B cell (primary cell): ENCODE data around the gene LRP1. TPM values are rescaled to one million over a fixed set of nuclear protein-coding genes. Genes with fewer than 3 reads are reported as not detected.
A peak's percentile ranks its signal among the peaks of the same experiment; 100 is the strongest.

Experiments used
- ATAC-seq: fragments of 200-7000 bp; cut with Tn5 transposase; one replicate; pipeline ENCODE4 v1.10.0; 2021; ENCODE audit warnings: low read depth, mild to moderate bottlenecking, moderate number of reproducible peaks, moderate library complexity
- CTCF ChIA-PET: fragments of 350-600 bp; sonication (Branson Sonifier 250); formaldehyde crosslinking; loops from one replicate; lab custom pipeline; 2021; ENCODE audit warnings: antibody characterized with exemption, inconsistent platforms; lab: Charles Lee
- POLR2A ChIA-PET: fragments of 350-600 bp; sonication (Branson Sonifier 250); formaldehyde crosslinking; loops from one replicate; lab custom pipeline; 2021; ENCODE audit warnings: antibody characterized with exemption; lab: Charles Lee
- DNase-seq: peaks from one replicate; pipeline ENCODE4 v3.0.0; 2013
- H2AFZ ChIP-seq: 2 replicates; pipeline ENCODE4 v1.6.1; 2012; ENCODE audit warnings: mild to moderate bottlenecking, low read depth, low read length; ENCODE audit not compliant: insufficient read depth, poor library complexity, severe bottlenecking
- H3K27ac ChIP-seq, 2 donors: 1 replicate in 1 of 2; 2 replicates in 1 of 2; pipeline ENCODE4 v1.5.1; 2012 to 2013; ENCODE audit warnings: low read length in 2 of 2, mild to moderate bottlenecking in 2 of 2, moderate library complexity in 1 of 2
- H3K27me3 ChIP-seq, 4 experiments: fragments of 200-600 bp in 1 of 4; sonication (generic) in 1 of 4; replicated peaks in 1 of 4; 1 replicate in 2 of 4; 2 replicates in 2 of 4; pipeline versions ENCODE4 v1.6.1 to v1.7.0; 2013 to 2016; ENCODE audit warnings: low read length in 3 of 4, mild to moderate bottlenecking in 2 of 4, mixed read lengths in 1 of 4, moderate library complexity in 1 of 4; ENCODE audit not compliant: insufficient read depth in 4 of 4, control insufficient read depth in 3 of 4; ENCODE audit errors: control extremely low read depth in 1 of 4
- H3K36me3 ChIP-seq, 2 experiments: replicated peaks in 1 of 2; 1 replicate in 1 of 2; 2 replicates in 1 of 2; pipeline versions ENCODE4 v1.6.1 to v1.7.1; 2013; ENCODE audit warnings: low read length in 1 of 2; ENCODE audit not compliant: insufficient read depth in 2 of 2, control insufficient read depth in 1 of 2; ENCODE audit errors: control extremely low read depth in 1 of 2, extremely low read depth in 1 of 2
- H3K4me1 ChIP-seq, 2 donors: fragments of 200-600 bp in 1 of 2; sonication (generic) in 1 of 2; 1 replicate in 1 of 2; 2 replicates in 1 of 2; pipeline versions ENCODE4 v1.5.1 to v1.6.1; 2013 to 2017; ENCODE audit warnings: low read length in 2 of 2; ENCODE audit not compliant: control insufficient read depth in 2 of 2, insufficient read depth in 2 of 2
- H3K4me2 ChIP-seq: replicated peaks from 2 replicates; pipeline ENCODE3; 2012; ENCODE audit warnings: mild to moderate bottlenecking, low read depth, low read length; ENCODE audit not compliant: poor library complexity, severe bottlenecking
- H3K4me3 ChIP-seq, 5 experiments: fragments of 200-600 bp in 1 of 5; sonication (generic) in 1 of 5; 1 replicate in 3 of 5; 2 replicates in 2 of 5; pipeline versions ENCODE4 v1.5.1 to v1.7.0; 2011 to 2016; ENCODE audit warnings: low read length in 4 of 5, mild to moderate bottlenecking in 4 of 5, low read depth in 2 of 5, control low read depth in 1 of 5, moderate library complexity in 1 of 5; ENCODE audit not compliant: insufficient read depth in 1 of 5; ENCODE audit errors: control extremely low read depth in 1 of 5, extremely low read depth in 1 of 5
- H3K79me2 ChIP-seq: fragments of 200-600 bp; sonication (generic); one replicate; pipeline ENCODE4 v1.6.0; 2016; ENCODE audit warnings: low read length; ENCODE audit not compliant: control insufficient read depth, insufficient read depth
- H3K9ac ChIP-seq: fragments of 200-600 bp; sonication (generic); 2 replicates; pipeline ENCODE4 v1.6.1; 2017; ENCODE audit warnings: mild to moderate bottlenecking, low read length, moderate library complexity
- H3K9me3 ChIP-seq, 3 donors: one replicate each; pipeline versions ENCODE4 v1.6.1 to v1.7.1; 2013; ENCODE audit warnings: low read length in 2 of 3; ENCODE audit not compliant: control insufficient read depth in 2 of 3, insufficient read depth in 1 of 3; ENCODE audit errors: control extremely low read depth in 1 of 3
- H4K20me1 ChIP-seq: 2 replicates; pipeline ENCODE4 v1.6.0; 2012; ENCODE audit warnings: mild to moderate bottlenecking, low read length; ENCODE audit not compliant: insufficient read depth, control insufficient read depth, poor library complexity, severe bottlenecking
- H3K27ac Mint-ChIP-seq: one replicate; pipeline ENCODE4 v1.8.0; 2021; ENCODE audit warnings: mixed read lengths
- H3K27me3 Mint-ChIP-seq: one replicate; pipeline ENCODE4 v1.8.0; 2021; ENCODE audit warnings: mixed read lengths
- H3K4me1 Mint-ChIP-seq: one replicate; pipeline ENCODE4 v1.8.0; 2021; ENCODE audit warnings: mixed read lengths
- H3K4me3 Mint-ChIP-seq: one replicate; pipeline ENCODE4 v1.8.0; 2021; ENCODE audit warnings: mixed read lengths
- H3K9me3 Mint-ChIP-seq: one replicate; pipeline ENCODE4 v1.8.0; 2022; ENCODE audit warnings: mixed read lengths; ENCODE audit not compliant: insufficient read depth
- CTCF ChIP-seq: fragments of 200-600 bp; IDR thresholded peaks from one replicate; pipeline ENCODE4 v1.8.0; 2022; ENCODE audit warnings: antibody characterized with exemption, mild to moderate bottlenecking
- EZH2 ChIP-seq: IDR thresholded peaks from 2 replicates; pipeline ENCODE4 v1.6.1; 2012; ENCODE audit warnings: borderline replicate concordance, low read depth, mild to moderate bottlenecking, moderate library complexity, low read length; ENCODE audit not compliant: insufficient read depth, poor library complexity, severe bottlenecking
- WGBS: methylation state at CpG from one replicate; pipeline ENCODE4 v1.1.5; 2013; ENCODE audit warnings: missing lambda C conversion rate; ENCODE audit not compliant: insufficient coverage; 5-methylcytosine and 5-hydroxymethylcytosine counted together
- intact Hi-C: fragments of 100-400 bp; cut with micrococcal nuclease; formaldehyde crosslinking; loops from one replicate; pipeline ENCODE4 v1.10.0; 2022
- polyA plus RNA-seq: library from polyadenylated mRNA; depleted of rRNA; stranded (reverse); fragments of >200 nt; gene quantifications from 2 replicates; pipeline ENCODE4 v1.2.3, GENCODE V29; 2012
- total RNA-seq, 2 donors: library from RNA; stranded (reverse); fragments of 120-200 nt in 1 of 2; gene quantifications; 1 replicate in 1 of 2; 2 replicates in 1 of 2; pipeline versions ENCODE4 v1.2.3 to v1.2.4, GENCODE V29; 2013 to 2022

The LRP1 gene
- total and polyA plus RNA-seq, 2 donors (not counting 1 experiment from before 2014, with no cell fraction given) = 2.0 to 4.1 TPM

- ChIA-PET CTCF (interaction anchor here (0.6 to 31.1 kb wide), 6 partner anchors 10 to 850 kb away, joined by 3 to 838 read pairs (median 6); partner anchors contain the start of genes NXPH4 and OS9), POLR2A (interaction anchor here (0.9 to 5.2 kb wide), 5 partner anchors 10 to 105 kb away, joined by 3 to 28 read pairs (median 8); partner anchors contain the start of gene NXPH4)
- Histone ChIP-seq H3K9ac (peak overlapping the region; percentile 82), H4K20me1 (peaks cover 15% of the 10 kb centered on the region), H3K79me2 (peaks cover 36% of the 10 kb centered on the region), H2AFZ (peak overlapping the region; percentile 64), H3K27ac (peak overlapping the region; percentile 20 to 80), H3K36me3 (peaks cover 0 to 34% of the 10 kb centered on the region in 2 experiments), H3K4me1 (peaks cover 63 to 78% of the 10 kb centered on the region in 2 donors), H3K4me3 (peak overlapping the region; percentile 73 to 94 (median 89)), H3K4me2 (peak overlapping the region; percentile 86), H3K9me3 (peaks cover 0 to 19% (median 0%) of the 10 kb centered on the region in 3 donors), H3K27me3 (peaks cover 0 to 33% (median 13%) of the 10 kb centered on the region in 4 experiments)
- intact Hi-C loops = loop anchor here (1.0 to 5.0 kb wide), 3 partner anchors 10 to 152 kb away; partner anchors contain the start of genes NEMP1 and NXPH4
- no peaks in the 10 kb centered on the region for H3K9me3 Mint-ChIP-seq
- H3K4me1 Mint-ChIP-seq = peaks cover 80% of the 10 kb centered on the region
- ATAC-seq = no peak
- H3K27ac Mint-ChIP-seq = peak overlapping the region; percentile 97
- H3K27me3 Mint-ChIP-seq = peaks cover 10% of the 10 kb centered on the region
- TF ChIP-seq CTCF (no peak), EZH2 (no peak)
- H3K4me3 Mint-ChIP-seq = peak overlapping the region; percentile 99
- 0% methylated on average over 3 of the region's 9 CpGs for WGBS
- DNase-seq = no peak
Measured at GRCh38 chr12:57229046-57229633, 100.9 kb downstream of the LRP1 start.
